ENCODE measurements around the gene LDLRAP1. TPM values are rescaled to one million over a fixed set of nuclear protein-coding genes. Genes with fewer than 3 reads are reported as not detected.

Gene LDLRAP1
- total and polyA plus RNA-seq, 11 donors, result 9.0 to 17.4 (median 13.3) TPM

- TF ChIP-seq CTCF (IDR thresholded peaks at IDR 0.05) (no peak), POLR2A (IDR thresholded peaks at IDR 0.05) (no peak)
- Histone ChIP-seq H3K27ac (no peak overlapping the region), H3K27me3 (no peaks in the 10 kb centered on the region), H3K36me3 (no peaks in the 10 kb centered on the region), H3K4me3 (no peak overlapping the region), H3K4me1 (peaks cover 0 to 25% (median 18%) of the 10 kb centered on the region in 12 donors), H3K9me3 (no peaks in the 10 kb centered on the region)
- intact Hi-C loops (cut with DNase I), result loop anchor here in 1 of 10 donors (10.0 kb wide), 1 partner anchor 154 kb away; no protein-coding TSS in a partner anchor
- DNase-seq (no peak), ATAC-seq (no peak)
- WGBS, 4 donors, result 83 to 90% (median 89%) methylated on average over 11 to 13 of the region's 13 CpGs
These were observed 2.6 kb upstream of the LDLRAP1 start for GRCh38 chr1:25540750-25541342.

- 88 to 95% (median 91%) methylated on average over 1 of the region's 1 CpG for WGBS, 4 donors
- ATAC-seq (no peak), DNase-seq (no peak)
- H3K36me3 ChIP-seq, result no peaks in the 10 kb centered on the region
- no peak overlapping the region for H3K4me3 ChIP-seq
- no peaks in the 10 kb centered on the region for H3K9me3 ChIP-seq
- no peaks in the 10 kb centered on the region for H3K27me3 ChIP-seq
- TF ChIP-seq CTCF (IDR thresholded peaks at IDR 0.05), result no peak
- no peak for TF ChIP-seq POLR2A (IDR thresholded peaks at IDR 0.05)
- intact Hi-C loops (cut with DNase I), result loop anchor here in 1 of 10 donors (10.0 kb wide), 1 partner anchor 153 kb away; no protein-coding TSS in a partner anchor
- H3K4me1 ChIP-seq, result peaks cover 0 to 30% (median 23%) of the 10 kb centered on the region in 12 donors
- H3K27ac ChIP-seq, result no peak overlapping the region
These were observed 2.0 kb upstream of the LDLRAP1 start for GRCh38 chr1:25541425-25541824.

DNA sequence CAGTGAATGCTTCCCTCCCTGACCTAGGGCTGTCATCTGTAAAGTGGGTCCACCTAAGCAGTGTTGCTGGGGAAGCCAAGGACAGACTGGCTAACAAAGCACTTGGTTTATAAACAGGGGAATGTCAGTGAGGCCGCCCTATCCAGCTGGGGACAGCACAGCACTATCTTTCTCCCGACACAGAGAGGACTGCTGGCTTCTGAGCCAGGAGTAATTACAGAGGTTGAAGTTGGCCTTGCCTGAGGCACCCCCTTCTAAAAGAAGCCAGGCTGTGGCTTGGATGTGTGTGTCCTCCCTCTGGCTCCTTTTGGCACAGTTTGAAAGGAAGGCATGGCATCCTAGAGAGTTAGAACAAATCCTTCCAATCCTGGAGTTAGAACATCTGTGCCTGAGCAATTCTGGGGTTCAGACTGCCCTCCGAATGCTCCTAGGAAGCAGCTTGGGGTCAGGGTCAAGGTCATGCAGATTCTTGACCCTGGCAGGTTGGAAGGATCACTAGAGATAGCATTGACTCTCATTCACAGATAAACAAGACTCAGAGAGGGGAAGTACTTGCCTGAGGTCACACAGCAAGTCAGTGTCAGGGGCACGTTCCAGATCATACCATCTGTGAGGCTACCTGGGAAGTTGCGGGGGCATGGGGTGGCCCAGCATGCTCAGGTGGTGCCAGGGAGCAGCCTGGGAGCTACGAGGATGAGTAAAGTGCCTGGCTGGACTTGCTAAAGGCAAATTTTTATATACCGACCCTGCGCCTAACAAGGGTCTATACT lies 1.3 kb upstream of the LDLRAP1 start:
- Histone ChIP-seq H3K9me3 (no peaks in the 10 kb centered on the region), H3K4me3 (no peak overlapping the region), H3K36me3 (no peaks in the 10 kb centered on the region), H3K27ac (peak overlapping the region in 1 of 12 donors; percentile 4), H3K4me1 (peaks cover 0 to 36% (median 23%) of the 10 kb centered on the region in 12 donors), H3K27me3 (no peaks in the 10 kb centered on the region)
- no peak for DNase-seq
- 78 to 84% (median 82%) methylated on average over 7 to 8 of the region's 8 CpGs for WGBS, 4 donors
- no peak for TF ChIP-seq POLR2A (IDR thresholded peaks at IDR 0.05)
- TF ChIP-seq CTCF (IDR thresholded peaks at IDR 0.05), result no peak
- intact Hi-C loops (cut with DNase I), result loop anchor here in 1 of 10 donors (10.0 kb wide), 1 partner anchor 153 kb away; no protein-coding TSS in a partner anchor
- ATAC-seq, result peak in 1 of 4 donors; percentile 8

- ATAC-seq, result peak in 1 of 4 donors; percentile 2
- intact Hi-C loops (cut with DNase I), result loop anchor here in 1 of 10 donors (10.0 kb wide), 1 partner anchor 152 kb away; no protein-coding TSS in a partner anchor
- 18 to 30% (median 22%) methylated on average over 7 of the region's 7 CpGs for WGBS, 4 donors
- TF ChIP-seq CTCF (IDR thresholded peaks at IDR 0.05) (no peak), POLR2A (IDR thresholded peaks at IDR 0.05) (no peak)
- no peak for DNase-seq
- H3K27me3 ChIP-seq, result no peaks in the 10 kb centered on the region
- peak overlapping the region in 11 of 12 donors; percentile 84 to 96 (median 88) for H3K27ac ChIP-seq
- H3K36me3 ChIP-seq, result no peaks in the 10 kb centered on the region
- H3K9me3 ChIP-seq, result no peaks in the 10 kb centered on the region
- peaks cover 0 to 44% (median 28%) of the 10 kb centered on the region in 12 donors for H3K4me1 ChIP-seq
- peak overlapping the region in 11 of 12 donors; percentile 82 to 99 (median 94) for H3K4me3 ChIP-seq
These were observed 391 bp upstream of the LDLRAP1 start for GRCh38 chr1:25543005-25543424.

Measured in heart left ventricle (tissue), 16 donors.